Cardiac muscle cell (in vitro differentiated cells and primary cell): Measurements from ENCODE around the gene KIFC1. TPM values are rescaled to one million over a fixed set of nuclear protein-coding genes. Genes with fewer than 3 reads are reported as not detected.

Experiments
- DNase-seq, 2 donors: peaks; one replicate each; pipeline versions ENCODE4 v3.0.0 to v3.0.0-alpha.2; 2010 to 2017; ENCODE audit warnings: low read depth in 1 of 2, low spot score in 1 of 2
- H3K27ac ChIP-seq: fragments of 200-600 bp; sonication (generic); 2 replicates; pipeline ENCODE4 v1.5.1; 2016
- H3K27me3 ChIP-seq: fragments of 200-600 bp; sonication (generic); 2 replicates; pipeline ENCODE4 v1.6.0; 2016; ENCODE audit warnings: control low read depth
- H3K36me3 ChIP-seq: fragments of 200-600 bp; sonication (generic); 2 replicates; pipeline ENCODE4 v1.5.1; 2016; ENCODE audit warnings: control low read depth
- H3K4me1 ChIP-seq: fragments of 200-600 bp; sonication (generic); 2 replicates; pipeline ENCODE4 v1.8.1; 2017; ENCODE audit warnings: low read depth, mild to moderate bottlenecking, mixed run types
- H3K4me3 ChIP-seq: fragments of 200-600 bp; sonication (generic); 2 replicates; pipeline ENCODE4 v1.5.1; 2016; ENCODE audit warnings: mild to moderate bottlenecking
- H3K9me3 ChIP-seq: fragments of 200-600 bp; sonication (generic); 2 replicates; pipeline ENCODE4 v1.5.1; 2017; ENCODE audit warnings: low read depth, mild to moderate bottlenecking, control low read depth
- CTCF ChIP-seq: IDR thresholded peaks from 2 replicates; pipeline ENCODE4 v1.5.1; 2012; ENCODE audit warnings: low read depth, mild to moderate bottlenecking, low read length
- polyA plus RNA-seq: library from polyadenylated mRNA; unstranded; fragments of >200 nt; fragmentation: Nextera tagmentation; extraction: Ambion mirVana; gene quantifications from 2 replicates; pipeline ENCODE4 v1.2.1, GENCODE V29; 2016
- total RNA-seq: library from RNA; depleted of rRNA; stranded (reverse); fragments of >200 nt; gene quantifications from 2 replicates; pipeline ENCODE4 v1.2.3, GENCODE V29; 2016

The KIFC1 gene
- total and polyA plus RNA-seq, 2 experiments from 2014 or later = 9.4 to 69.2 TPM

- Histone ChIP-seq H3K27ac (peak within 1 kb of the TSS; percentile 96), H3K9me3 (no peaks in the 10 kb centered on the region), H3K36me3 (peaks cover 15% of the 10 kb centered on the region), H3K4me3 (peak within 1 kb of the TSS; percentile 42), H3K27me3 (no peaks in the 10 kb centered on the region), H3K4me1 (peaks cover 33% of the 10 kb centered on the region)
- DNase-seq = peak; percentile 57 to 83
- no peak for TF ChIP-seq CTCF
These were observed 28.2 kb downstream of the KIFC1 start, which contains the start of gene SYNGAP1 for GRCh38 chr6:33419580-33420490. Gene SYNGAP1 (plus strand): TSS chr6:33420065. CDS start chr6:33420265, 200 bp downstream.

- H3K27me3 ChIP-seq = no peaks in the 10 kb centered on the region
- peaks cover 35% of the 10 kb centered on the region for H3K4me1 ChIP-seq
- DNase-seq = no peak
- H3K27ac ChIP-seq = no peak overlapping the region
- H3K4me3 ChIP-seq = peak overlapping the region; percentile 42
- H3K36me3 ChIP-seq = peaks cover 7% of the 10 kb centered on the region
- no peak for TF ChIP-seq CTCF
- no peaks in the 10 kb centered on the region for H3K9me3 ChIP-seq
These were observed 29.1 kb downstream of the KIFC1 start for GRCh38 chr6:33420491-33421343.

GRCh38 chr6:33421344-33421643 lies 29.7 kb downstream of the KIFC1 start:
- DNase-seq = no peak
- Histone ChIP-seq H3K4me3 (peak overlapping the region; percentile 42), H3K27ac (no peak overlapping the region), H3K36me3 (peaks cover 2% of the 10 kb centered on the region), H3K9me3 (no peaks in the 10 kb centered on the region), H3K4me1 (peaks cover 32% of the 10 kb centered on the region), H3K27me3 (no peaks in the 10 kb centered on the region)
- TF ChIP-seq CTCF = no peak

GRCh38 chr6:33423777-33424176 lies 32.2 kb downstream of the KIFC1 start:
- Histone ChIP-seq H3K27me3 (no peaks in the 10 kb centered on the region), H3K9me3 (no peaks in the 10 kb centered on the region), H3K4me3 (no peak overlapping the region), H3K36me3 (no peaks in the 10 kb centered on the region), H3K4me1 (peaks cover 34% of the 10 kb centered on the region), H3K27ac (peak overlapping the region; percentile 86)
- TF ChIP-seq CTCF = no peak
- no peak for DNase-seq

GRCh38 chr6:33424855-33425667 lies 33.4 kb downstream of the KIFC1 start:
- peak overlapping the region; percentile 86 for H3K27ac ChIP-seq
- no peaks in the 10 kb centered on the region for H3K9me3 ChIP-seq
- DNase-seq = no peak
- peak overlapping the region; percentile 49 for H3K4me3 ChIP-seq
- no peaks in the 10 kb centered on the region for H3K27me3 ChIP-seq
- peaks cover 29% of the 10 kb centered on the region for H3K4me1 ChIP-seq
- no peaks in the 10 kb centered on the region for H3K36me3 ChIP-seq
- TF ChIP-seq CTCF = no peak
